Esophagus muscularis mucosa (tissue), 3 donors: ENCODE measurements around the gene ITGA8.

Experiments used
- CTCF ChIP-seq, 3 experiments: fragments of 200-600 bp in 2 of 3; fragments of 450-650 bp in 1 of 3; sonication (generic) in 2 of 3; IDR thresholded peaks; one replicate each; pipeline ENCODE4 v1.5.1; 2017 to 2019; ENCODE audit warnings: antibody characterized with exemption in 3 of 3, mild to moderate bottlenecking in 2 of 3, moderate library complexity in 1 of 3
- POLR2AphosphoS5 ChIP-seq, 2 donors: sonication (generic); formaldehyde crosslinking; IDR thresholded peaks; one replicate each; pipeline ENCODE4 v1.6.1; 2017; ENCODE audit warnings: antibody characterized with exemption in 2 of 2

GRCh38 chr10:15464381-15464780 lies 255.3 kb downstream of the ITGA8 start:
- TF ChIP-seq CTCF (IDR thresholded peaks at IDR 0.05) (no peak), POLR2AphosphoS5 (IDR thresholded peaks at IDR 0.05) (no peak)
